Thoracic aorta (tissue), 2 donors: ENCODE measurements around the gene RAPGEF4. TPM values are rescaled to one million over a fixed set of nuclear protein-coding genes. Genes with fewer than 3 reads are reported as not detected.

Experiments used
- ATAC-seq: fragments of 150-250 bp; one replicate; pipeline ENCODE4 v1.8.0; 2017; ENCODE audit warnings: low read depth; ENCODE audit not compliant: insufficient number of reproducible peaks, low FRiP score
- DNase-seq: peaks from one replicate; pipeline ENCODE4 v3.0.0-alpha.2; 2020; ENCODE audit warnings: low spot score
- H3K27ac ChIP-seq, 2 donors: fragments of 200-600 bp; sonication (generic); 1 replicate in 1 of 2; 2 replicates in 1 of 2; pipeline ENCODE4 v1.5.1; 2016; ENCODE audit warnings: mild to moderate bottlenecking in 2 of 2, moderate library complexity in 2 of 2
- H3K27me3 ChIP-seq: fragments of 200-600 bp; sonication (generic); replicated peaks from 2 replicates; pipeline ENCODE4 v1.6.0; 2016; ENCODE audit warnings: mild to moderate bottlenecking; ENCODE audit not compliant: insufficient read depth
- H3K36me3 ChIP-seq: fragments of 200-600 bp; sonication (generic); one replicate; pipeline ENCODE4 v1.5.1; 2016
- H3K4me1 ChIP-seq, 2 donors: fragments of 200-600 bp; sonication (generic); 1 replicate in 1 of 2; 2 replicates in 1 of 2; pipeline versions ENCODE4 v1.5.1 to v1.6.0; 2016; ENCODE audit warnings: low read depth in 2 of 2, mild to moderate bottlenecking in 1 of 2; ENCODE audit not compliant: control insufficient read depth in 1 of 2
- H3K4me3 ChIP-seq: fragments of 200-600 bp; sonication (generic); 2 replicates; pipeline ENCODE4 v1.5.1; 2016; ENCODE audit warnings: mild to moderate bottlenecking
- H3K9me3 ChIP-seq: fragments of 200-600 bp; sonication (generic); 2 replicates; pipeline ENCODE4 v1.5.1; 2016
- total RNA-seq, 2 donors: library from RNA; depleted of rRNA; stranded (reverse); fragments of >200 nt; gene quantifications; one replicate each; pipeline versions ENCODE4 v1.1.0 to v1.2.3, GENCODE V29; 2016
- TF ChIP-seq, protein P1 (sequence below): fragments of 200-600 bp; sonication (generic); IDR thresholded peaks from one replicate; pipeline ENCODE4 v1.5.1; 2019; ENCODE audit warnings: antibody characterized with exemption

The RAPGEF4 gene
- total RNA-seq, 2 donors from 2014 or later = 9.9 to 18.4 TPM

DNA sequence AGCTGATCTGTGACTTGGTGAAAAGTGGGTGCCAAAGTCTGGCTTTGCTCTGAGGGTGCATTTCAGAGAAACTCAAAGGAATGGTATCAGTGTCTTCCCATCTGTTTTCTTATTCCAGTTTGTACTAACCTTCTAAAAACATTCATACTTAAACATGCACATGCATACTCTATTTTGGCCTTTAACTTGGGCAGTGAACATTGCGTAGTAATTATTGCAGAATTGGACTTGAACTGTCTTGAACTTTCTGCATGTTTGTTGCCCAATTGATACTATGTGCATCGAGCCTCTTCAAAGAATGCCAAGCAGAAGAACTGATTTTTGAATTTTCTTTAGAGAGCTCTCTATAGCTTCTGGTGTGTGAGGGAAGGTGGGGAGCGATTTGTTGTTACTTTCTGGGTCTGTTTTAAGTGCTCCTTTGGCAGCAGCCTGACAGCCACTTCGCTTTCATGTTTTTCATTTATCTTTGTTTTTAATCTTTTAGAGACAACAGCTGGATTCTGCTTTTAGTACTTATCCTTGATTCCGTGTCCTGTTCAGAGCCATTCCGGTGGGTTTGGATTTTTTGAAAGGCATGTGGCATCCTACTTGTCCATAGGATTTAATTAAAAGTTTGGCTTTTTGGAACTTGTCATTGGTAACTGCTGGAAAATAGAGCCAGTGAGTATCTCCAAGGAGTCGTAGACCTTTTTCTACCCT is 159.2 kb downstream of the RAPGEF4 start:
- H3K27me3 ChIP-seq = no peaks in the 10 kb centered on the region
- H3K9me3 ChIP-seq = no peaks in the 10 kb centered on the region
- TF ChIP-seq, protein P1, sequence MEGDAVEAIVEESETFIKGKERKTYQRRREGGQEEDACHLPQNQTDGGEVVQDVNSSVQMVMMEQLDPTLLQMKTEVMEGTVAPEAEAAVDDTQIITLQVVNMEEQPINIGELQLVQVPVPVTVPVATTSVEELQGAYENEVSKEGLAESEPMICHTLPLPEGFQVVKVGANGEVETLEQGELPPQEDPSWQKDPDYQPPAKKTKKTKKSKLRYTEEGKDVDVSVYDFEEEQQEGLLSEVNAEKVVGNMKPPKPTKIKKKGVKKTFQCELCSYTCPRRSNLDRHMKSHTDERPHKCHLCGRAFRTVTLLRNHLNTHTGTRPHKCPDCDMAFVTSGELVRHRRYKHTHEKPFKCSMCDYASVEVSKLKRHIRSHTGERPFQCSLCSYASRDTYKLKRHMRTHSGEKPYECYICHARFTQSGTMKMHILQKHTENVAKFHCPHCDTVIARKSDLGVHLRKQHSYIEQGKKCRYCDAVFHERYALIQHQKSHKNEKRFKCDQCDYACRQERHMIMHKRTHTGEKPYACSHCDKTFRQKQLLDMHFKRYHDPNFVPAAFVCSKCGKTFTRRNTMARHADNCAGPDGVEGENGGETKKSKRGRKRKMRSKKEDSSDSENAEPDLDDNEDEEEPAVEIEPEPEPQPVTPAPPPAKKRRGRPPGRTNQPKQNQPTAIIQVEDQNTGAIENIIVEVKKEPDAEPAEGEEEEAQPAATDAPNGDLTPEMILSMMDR = no peak
- H3K4me3 ChIP-seq = no peak overlapping the region
- no peak for DNase-seq
- ATAC-seq = no peak
- H3K27ac ChIP-seq = no peak overlapping the region
- H3K4me1 ChIP-seq = peaks cover 0 to 5% of the 10 kb centered on the region in 2 donors
- no peaks in the 10 kb centered on the region for H3K36me3 ChIP-seq

DNA sequence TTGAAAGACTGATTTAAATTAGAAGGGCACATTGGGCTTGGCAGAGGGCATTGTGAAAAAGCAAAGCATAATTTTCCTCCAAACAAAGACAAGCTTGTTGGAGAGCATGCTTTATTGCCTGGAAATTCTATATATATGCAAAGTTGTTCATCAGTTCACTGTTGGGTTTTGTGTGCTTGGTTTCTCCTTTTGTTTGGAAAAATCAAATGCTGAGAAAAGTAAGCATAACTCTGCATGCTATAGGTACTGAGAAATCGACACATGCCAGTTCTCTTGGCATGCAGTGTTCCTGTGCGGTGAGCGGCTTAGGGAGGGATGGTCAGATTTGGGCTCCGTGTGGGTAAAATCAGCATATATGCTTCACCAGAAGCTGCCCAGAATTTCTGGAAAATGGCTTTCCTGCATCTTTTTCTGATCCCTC is 161.0 kb downstream of the RAPGEF4 start:
- Histone ChIP-seq H3K27ac (no peak overlapping the region), H3K9me3 (no peaks in the 10 kb centered on the region), H3K27me3 (no peaks in the 10 kb centered on the region), H3K36me3 (no peaks in the 10 kb centered on the region), H3K4me3 (no peak overlapping the region), H3K4me1 (no peaks in the 10 kb centered on the region)
- ATAC-seq (no peak), DNase-seq (no peak)
- TF ChIP-seq, protein P1 = no peak

DNA sequence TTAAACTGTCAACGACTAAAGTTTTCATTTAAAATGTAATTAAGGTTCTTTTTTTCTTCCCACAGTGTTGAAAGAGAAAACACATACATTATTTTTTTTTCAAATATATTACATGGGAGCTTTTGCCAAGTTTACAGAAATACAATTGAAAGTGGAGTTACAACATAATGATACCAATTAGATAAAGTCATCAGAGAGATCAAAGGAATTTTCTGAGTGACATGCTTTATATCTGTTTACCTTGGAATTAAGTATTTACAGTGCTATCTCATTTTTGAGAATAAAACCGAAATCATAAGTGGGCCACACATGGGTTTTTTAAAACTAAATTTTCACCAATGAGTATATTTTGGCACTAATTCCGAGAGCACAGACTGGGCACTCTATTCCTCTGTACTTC is 165.2 kb downstream of the RAPGEF4 start:
- no peaks in the 10 kb centered on the region for H3K4me1 ChIP-seq
- TF ChIP-seq, protein P1 = no peak
- no peaks in the 10 kb centered on the region for H3K9me3 ChIP-seq
- DNase-seq (no peak), ATAC-seq (no peak)
- H3K27ac ChIP-seq = no peak overlapping the region
- no peaks in the 10 kb centered on the region for H3K27me3 ChIP-seq
- H3K36me3 ChIP-seq = no peaks in the 10 kb centered on the region
- no peak overlapping the region for H3K4me3 ChIP-seq

DNA sequence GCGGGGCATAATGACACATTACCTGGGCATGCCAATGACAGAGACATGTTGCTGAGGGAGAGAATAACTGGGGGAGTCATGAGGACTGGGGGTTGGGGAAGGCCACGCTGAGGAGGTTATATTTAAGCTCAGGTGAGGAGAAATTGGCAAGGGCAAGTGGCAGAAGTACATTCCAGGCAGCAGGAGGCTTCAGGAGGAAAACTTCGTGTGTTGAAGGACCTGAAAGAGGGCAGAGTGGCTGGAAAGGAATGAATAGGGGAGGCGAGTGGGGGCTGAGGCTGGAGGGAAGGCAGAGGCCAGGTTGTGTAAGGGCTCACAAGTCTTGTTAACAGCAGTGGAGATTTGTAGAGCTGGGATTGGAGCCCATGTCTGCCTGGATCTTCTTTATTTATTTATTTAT is 166.3 kb downstream of the RAPGEF4 start:
- Histone ChIP-seq H3K36me3 (no peaks in the 10 kb centered on the region), H3K27me3 (no peaks in the 10 kb centered on the region), H3K27ac (no peak overlapping the region), H3K4me1 (peaks cover 0 to 5% of the 10 kb centered on the region in 2 donors), H3K4me3 (no peak overlapping the region), H3K9me3 (no peaks in the 10 kb centered on the region)
- DNase-seq (no peak), ATAC-seq (no peak)
- TF ChIP-seq, protein P1 = no peak

DNA sequence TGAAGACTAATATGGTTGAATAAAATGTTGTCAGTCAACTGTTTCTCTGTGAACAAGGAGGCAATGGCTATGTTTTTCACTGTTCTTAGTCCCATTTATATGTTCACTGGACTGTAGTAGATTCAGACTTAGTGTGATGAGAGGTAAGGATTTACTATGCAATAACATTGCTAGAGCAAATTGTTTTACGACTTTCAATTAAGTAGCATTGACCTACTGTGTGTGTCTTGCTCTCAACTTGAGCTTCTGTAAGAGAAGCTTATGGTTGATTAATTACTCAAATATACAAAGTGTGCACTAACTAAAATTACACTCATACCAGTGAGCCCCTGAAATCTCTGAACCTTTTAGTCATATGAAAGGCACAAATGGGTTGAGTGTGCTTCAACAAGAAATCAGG is 168.6 kb downstream of the RAPGEF4 start:
- Histone ChIP-seq H3K27ac (no peak overlapping the region), H3K4me3 (no peak overlapping the region), H3K36me3 (no peaks in the 10 kb centered on the region), H3K27me3 (no peaks in the 10 kb centered on the region), H3K4me1 (peaks cover 0 to 5% of the 10 kb centered on the region in 2 donors), H3K9me3 (no peaks in the 10 kb centered on the region)
- TF ChIP-seq, protein P1 = no peak
- ATAC-seq (no peak), DNase-seq (no peak)
